ENCODE data around the gene CINP. TPM values are rescaled to one million over a fixed set of nuclear protein-coding genes. Genes with fewer than 3 reads are reported as not detected.
"Not testable (repeated sequence)": the region's sequence is repeated elsewhere in the genome, so short reads cannot be mapped to it uniquely, and the experiment has no call there.

The CINP gene
- total RNA-seq, 4 donors from 2014 or later, result 20.0 to 39.8 (median 34.7) TPM

DNA sequence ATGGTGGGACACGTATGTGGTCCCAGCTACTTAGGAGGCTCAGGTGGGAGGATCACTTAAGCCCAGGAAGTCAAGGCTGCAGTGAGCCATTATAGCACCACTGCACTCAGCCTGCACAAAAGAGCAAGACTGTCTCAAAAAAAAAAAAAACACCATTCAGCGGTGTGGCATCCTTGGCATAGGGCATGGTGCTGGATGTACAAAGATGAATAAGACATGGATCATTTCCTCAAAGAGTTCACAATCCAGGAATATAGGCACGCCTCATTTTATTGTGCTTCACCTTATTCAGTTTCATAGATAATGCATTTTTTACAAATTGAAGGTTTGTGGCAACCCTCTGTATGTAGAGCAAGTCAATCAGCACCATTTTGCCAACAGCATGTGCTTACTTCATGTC lies 6.4 kb downstream of the CINP start:
- no peak for DNase-seq (ENCODE audit: low spot score)
- no peak for ATAC-seq (ENCODE audit: low FRiP score)
- TF ChIP-seq, protein P1, sequence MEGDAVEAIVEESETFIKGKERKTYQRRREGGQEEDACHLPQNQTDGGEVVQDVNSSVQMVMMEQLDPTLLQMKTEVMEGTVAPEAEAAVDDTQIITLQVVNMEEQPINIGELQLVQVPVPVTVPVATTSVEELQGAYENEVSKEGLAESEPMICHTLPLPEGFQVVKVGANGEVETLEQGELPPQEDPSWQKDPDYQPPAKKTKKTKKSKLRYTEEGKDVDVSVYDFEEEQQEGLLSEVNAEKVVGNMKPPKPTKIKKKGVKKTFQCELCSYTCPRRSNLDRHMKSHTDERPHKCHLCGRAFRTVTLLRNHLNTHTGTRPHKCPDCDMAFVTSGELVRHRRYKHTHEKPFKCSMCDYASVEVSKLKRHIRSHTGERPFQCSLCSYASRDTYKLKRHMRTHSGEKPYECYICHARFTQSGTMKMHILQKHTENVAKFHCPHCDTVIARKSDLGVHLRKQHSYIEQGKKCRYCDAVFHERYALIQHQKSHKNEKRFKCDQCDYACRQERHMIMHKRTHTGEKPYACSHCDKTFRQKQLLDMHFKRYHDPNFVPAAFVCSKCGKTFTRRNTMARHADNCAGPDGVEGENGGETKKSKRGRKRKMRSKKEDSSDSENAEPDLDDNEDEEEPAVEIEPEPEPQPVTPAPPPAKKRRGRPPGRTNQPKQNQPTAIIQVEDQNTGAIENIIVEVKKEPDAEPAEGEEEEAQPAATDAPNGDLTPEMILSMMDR (IDR thresholded peaks at IDR 0.05), result no peak

DNA sequence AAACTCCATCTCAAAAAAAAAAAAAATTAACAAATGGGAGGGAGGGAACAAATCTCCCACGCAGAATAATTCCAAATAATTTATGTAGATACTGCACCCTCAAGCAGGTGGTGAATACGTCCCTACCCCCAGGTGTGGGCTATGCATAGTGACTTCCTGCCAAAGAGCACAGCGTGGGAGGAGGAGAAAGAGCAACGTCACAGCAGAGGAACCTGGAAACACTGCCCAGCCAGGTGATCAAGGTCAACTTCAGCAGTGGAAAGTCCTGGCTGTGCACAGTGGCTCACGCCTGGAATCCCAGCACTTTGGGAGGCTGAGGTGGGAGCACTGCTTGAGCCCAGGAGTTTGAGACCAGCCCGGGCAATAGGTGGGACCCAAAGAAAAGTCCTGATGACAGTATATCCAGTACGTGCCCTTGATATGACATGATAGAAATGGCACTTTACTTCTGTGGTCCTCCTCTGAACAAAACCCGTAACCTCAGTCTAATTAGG lies 9.5 kb downstream of the CINP start:
- TF ChIP-seq, protein P1 (IDR thresholded peaks at IDR 0.05), result no peak
- no peak for ATAC-seq (ENCODE audit: low FRiP score)
- no peak for DNase-seq (ENCODE audit: low spot score)

DNA sequence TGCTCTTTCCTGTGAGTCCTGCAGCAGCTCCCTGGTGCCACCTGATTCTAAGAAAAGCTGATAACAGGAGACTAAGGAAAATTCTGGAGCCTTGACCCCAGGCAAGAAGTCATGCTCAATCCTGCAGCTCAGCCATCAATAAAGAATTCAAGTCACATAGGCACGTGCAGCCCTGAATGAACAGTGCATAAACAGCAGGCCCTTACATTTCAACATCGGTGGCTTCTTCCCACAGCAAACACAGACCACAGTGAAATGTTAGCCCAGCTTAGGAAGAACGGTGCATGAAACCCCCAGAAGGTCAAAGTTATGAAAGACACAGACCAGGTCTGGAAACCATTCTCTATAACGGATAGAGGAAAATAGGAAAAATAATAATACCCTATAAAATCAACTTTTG lies 10.5 kb downstream of the CINP start:
- DNase-seq (ENCODE audit: low spot score), result no peak
- TF ChIP-seq, protein P1 (IDR thresholded peaks at IDR 0.05), result no peak
- no peak for ATAC-seq (ENCODE audit: low FRiP score)

DNA sequence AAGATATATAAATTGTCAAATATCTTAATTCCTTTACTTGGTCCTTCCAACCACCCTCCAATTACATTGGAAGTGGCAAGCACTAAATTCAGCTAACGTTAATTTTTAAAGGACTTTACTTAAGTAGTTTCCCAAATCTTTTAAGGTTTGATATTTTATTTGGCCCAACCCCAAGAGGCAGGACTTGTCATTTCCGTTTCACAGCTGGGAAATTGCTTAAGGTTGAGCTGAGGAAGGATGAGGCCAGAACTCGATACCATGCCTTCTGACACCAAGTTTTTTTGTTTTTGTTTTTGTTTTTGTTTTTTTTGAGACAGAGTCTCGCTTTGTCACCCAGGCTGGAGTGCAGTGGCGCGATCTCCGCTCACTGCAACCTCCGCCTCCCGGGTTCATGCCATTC lies 11.1 kb downstream of the CINP start:
- ATAC-seq (ENCODE audit: low FRiP score); DNase-seq (ENCODE audit: low spot score): not testable (repeated sequence)

DNA sequence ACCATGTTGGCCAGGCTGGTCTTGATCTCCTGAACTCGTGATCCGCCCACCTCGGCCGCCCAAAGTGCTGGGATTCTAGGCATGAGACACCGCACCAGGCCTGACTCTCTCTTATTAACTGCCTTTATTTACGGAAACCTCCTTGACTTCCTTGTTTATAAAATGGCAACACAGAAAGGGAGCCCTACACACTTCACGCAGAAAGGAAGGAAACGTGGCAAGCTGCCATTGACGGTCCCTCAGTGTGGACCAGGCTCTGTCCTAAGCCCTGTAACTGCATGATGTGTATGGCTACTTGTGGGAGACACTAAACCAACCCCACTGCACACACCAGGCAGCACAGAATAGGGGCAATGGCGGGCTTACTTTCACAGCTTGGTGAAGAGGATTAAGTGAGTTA lies 11.7 kb downstream of the CINP start:
- ATAC-seq (ENCODE audit: low FRiP score) (no peak), DNase-seq (ENCODE audit: low spot score) (no peak)
- TF ChIP-seq, protein P1 (IDR thresholded peaks at IDR 0.05), result no peak

DNA sequence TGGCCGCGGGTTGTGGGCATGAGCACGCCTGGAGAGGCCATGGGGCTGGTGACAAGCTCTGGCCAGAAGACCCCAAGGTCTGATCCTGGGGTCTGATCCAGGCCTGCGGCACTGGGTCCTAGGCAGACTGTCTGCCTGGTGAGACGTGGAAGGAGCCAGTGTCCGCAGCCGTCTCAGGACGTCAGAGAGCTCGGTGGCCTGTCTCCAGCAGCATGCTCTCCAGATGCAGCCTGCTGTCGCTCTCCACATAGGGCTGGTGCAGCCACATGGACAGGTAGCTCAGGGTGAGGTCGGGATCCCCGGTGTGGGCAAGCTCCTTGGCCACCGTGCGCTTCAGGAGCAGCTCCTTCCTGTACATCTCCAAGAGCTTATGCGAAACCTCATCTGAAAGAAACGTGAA lies 14.3 kb downstream of the CINP start:
- ATAC-seq (ENCODE audit: low FRiP score), result no peak
- TF ChIP-seq, protein P1 (IDR thresholded peaks at IDR 0.05), result no peak
- no peak for DNase-seq (ENCODE audit: low spot score)

DNA sequence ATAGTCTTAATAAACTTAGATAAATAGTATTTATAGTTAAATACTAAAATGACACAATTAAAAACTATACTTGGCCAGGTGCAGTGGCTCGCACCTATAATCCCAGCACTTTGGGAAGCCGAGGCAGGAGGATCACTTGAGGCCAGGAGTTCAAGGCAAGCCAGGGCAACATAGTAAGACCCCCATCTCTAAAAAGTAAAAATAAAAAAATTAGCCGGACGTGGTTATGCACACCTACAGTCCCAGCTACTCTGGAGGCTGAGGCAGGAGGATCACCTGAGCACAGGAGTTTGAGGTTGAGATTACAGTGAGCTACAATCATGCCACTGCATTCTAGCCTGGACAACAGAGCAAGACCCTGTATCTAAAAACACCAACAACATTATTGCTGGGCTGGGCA lies 16.0 kb downstream of the CINP start:
- DNase-seq (ENCODE audit: low spot score) (no peak), ATAC-seq (ENCODE audit: low FRiP score) (no peak)
- TF ChIP-seq, protein P1 (IDR thresholded peaks at IDR 0.05), result no peak

DNA sequence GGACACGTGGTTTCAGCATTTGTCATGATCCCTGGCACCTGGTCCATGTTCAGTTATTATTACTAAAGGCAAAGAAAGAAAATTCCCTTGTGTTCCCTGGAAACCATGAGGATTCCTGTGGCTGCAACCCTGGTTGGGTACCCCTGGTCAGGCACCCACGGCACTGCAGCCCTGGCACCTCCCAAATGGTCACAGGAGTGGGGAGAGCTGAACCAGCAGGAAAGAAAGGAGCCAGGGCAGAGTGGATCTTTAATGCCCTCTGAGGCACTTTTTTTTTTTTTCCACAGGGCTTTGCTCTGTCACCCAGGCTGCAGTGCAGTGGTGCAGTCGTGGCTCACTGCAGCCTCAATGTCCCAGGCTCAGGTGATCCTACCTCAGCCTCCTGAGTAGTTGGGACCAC lies 17.5 kb downstream of the CINP start:
- TF ChIP-seq, protein P1 (IDR thresholded peaks at IDR 0.05), result no peak
- ATAC-seq (ENCODE audit: low FRiP score) (no peak), DNase-seq (ENCODE audit: low spot score) (no peak)
